Subcutaneous adipose tissue (tissue), 4 donors: ENCODE results near the gene NKAP. TPM values are rescaled to one million over a fixed set of nuclear protein-coding genes. Genes with fewer than 3 reads are reported as not detected.

Experiments
- total RNA-seq, 4 donors: library from RNA; depleted of rRNA; stranded (reverse); fragments of >200 nt; gene quantifications; one replicate each; pipeline ENCODE4 v1.1.0, GENCODE V29; 2016
- TF ChIP-seq, protein P1 (sequence below): fragments of 450-650 bp; IDR thresholded peaks from one replicate; pipeline ENCODE4 v1.5.1; 2016; ENCODE audit warnings: low read depth, mild to moderate bottlenecking, control low read depth, antibody characterized with exemption, moderate library complexity

Gene NKAP
- total RNA-seq, result 1 to 10 TPM; 5.1 to 7.2 (median 6.2) TPM

DNA sequence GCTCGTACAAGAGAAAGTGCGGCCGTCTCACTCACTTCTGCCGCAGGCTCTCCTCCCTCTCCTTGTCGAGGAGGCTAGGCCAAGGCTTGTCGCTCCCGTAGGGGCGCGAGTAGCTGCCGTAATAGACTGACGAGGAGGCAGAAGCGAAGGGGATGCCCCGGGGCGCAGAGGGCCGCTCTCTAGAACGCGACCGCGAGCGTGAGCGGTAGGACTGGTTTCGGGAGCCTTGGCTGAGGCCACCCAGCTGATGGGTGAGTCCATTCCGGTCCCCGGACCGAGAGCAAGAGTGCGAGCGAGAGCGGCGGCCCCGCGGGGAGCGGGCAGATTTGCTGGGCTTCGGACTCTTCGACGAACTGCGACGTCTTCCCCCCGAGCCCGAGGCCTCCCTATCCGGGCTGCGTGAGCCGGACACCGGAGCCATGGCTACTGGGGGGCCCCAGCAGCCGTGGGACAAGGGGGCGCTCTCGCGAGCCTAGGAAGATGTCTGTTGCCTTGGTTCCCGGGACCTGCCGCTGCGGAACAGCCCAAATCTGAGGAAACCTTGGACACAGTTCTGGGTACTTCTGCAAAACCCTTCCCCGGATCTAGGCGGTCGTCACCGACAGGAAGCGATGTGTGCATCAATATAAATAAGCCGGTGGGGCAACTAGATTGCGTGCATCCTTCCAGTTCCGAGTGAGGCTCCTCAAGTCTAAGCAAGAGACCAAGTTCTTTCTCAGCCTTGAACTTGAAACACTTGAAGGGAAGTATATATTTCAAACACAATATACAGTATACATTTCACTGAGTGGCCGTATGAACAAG lies at the start of gene NKAP:
NKAP (minus strand) TSS at position 567 of the 804 bp plus-strand sequence; CDS start at position 421, 146 bp downstream.
- TF ChIP-seq, protein P1, sequence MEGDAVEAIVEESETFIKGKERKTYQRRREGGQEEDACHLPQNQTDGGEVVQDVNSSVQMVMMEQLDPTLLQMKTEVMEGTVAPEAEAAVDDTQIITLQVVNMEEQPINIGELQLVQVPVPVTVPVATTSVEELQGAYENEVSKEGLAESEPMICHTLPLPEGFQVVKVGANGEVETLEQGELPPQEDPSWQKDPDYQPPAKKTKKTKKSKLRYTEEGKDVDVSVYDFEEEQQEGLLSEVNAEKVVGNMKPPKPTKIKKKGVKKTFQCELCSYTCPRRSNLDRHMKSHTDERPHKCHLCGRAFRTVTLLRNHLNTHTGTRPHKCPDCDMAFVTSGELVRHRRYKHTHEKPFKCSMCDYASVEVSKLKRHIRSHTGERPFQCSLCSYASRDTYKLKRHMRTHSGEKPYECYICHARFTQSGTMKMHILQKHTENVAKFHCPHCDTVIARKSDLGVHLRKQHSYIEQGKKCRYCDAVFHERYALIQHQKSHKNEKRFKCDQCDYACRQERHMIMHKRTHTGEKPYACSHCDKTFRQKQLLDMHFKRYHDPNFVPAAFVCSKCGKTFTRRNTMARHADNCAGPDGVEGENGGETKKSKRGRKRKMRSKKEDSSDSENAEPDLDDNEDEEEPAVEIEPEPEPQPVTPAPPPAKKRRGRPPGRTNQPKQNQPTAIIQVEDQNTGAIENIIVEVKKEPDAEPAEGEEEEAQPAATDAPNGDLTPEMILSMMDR, result no peak

DNA sequence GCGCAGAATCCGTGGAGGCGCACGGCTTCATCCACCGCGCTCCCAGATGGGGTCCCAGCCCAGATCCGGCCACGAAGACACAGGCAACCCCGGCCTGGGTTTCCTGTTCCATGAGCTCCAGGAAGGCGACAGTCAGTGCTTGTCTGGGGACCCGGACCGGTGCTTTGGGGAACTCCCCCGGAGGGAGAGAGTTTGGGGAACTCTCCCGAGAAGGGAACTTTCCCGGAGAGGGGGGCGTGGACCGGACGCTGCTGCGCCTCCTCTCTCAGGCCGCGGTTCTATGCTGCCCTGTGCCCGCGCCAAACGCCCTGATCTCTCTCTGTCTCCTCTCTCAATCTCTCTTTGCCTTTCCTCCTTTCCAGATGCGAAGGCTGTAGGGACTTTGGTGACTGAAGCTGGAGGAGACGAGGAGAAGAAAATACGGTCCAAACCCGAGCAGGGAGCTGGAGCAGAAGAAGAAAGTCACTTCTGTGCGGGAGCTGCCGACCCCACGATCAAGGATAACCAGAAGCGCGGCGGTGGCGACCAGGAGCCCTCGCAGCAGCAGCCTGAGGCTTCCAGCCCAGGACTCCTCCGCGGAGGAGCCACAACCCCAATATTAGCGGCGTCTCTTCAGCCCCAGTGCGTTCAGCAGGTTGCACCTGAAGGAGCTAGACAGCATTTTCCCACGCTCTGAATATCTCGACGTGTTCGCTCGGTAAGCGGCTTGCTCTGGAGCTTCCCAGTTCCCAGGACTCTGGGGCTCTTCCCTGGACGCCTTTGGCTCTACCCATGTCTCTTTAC lies 47.6 kb upstream of the NKAP start:
- TF ChIP-seq, protein P1, result no peak

DNA sequence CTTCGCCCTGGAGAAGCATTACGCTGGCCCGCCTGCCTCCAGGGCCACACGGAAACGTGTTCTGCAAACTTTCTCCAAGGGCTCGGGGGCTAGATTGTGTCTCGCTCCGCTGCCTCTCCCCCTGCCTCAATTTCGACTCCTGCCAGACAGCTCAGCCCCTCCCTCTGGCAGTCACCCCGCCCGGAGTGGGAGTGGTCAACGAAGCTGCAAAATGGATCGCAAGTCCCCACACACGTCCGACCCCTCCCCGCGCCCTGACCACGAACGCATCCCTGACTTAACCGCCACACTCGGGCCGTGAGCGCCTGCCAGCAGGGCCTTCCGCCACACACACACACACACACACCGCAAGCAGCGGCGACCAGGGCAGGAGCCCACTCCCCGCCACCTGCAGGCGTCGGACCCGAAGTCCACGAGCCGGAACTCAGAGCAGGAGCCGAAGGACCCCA lies 47.0 kb upstream of the NKAP start:
- TF ChIP-seq, protein P1, result no peak

DNA sequence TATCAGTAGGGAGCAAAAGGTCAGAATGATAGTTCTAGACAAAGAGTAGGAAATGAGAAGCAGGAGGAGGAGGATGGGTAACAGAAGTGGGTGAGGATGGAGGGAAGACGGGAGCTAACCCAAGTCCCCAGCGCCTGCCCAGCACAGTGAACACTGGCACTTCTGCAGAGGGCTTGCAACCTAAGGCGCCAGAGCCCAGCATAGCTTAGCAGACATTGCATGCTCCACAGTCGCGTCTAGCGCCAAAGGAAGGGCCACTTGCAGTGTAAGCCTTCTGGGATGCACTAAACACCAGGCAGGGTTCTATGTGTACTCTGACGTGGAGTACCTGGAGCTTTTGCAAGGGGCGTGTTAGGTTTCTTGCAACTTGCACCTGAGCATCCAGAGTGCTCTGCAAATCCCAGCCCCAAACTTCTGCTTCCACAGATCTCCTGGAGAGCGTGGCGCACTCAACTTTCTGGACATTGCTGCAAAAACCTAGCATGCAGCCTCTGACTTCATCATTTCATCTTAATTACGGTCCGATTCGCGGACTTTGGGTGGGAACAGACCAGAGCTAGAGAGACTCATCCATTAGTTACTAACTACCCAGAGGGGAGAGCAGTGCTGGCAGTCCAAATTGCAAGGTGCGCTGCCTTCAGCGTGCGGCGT lies 46.5 kb upstream of the NKAP start:
- TF ChIP-seq, protein P1, result no peak

DNA sequence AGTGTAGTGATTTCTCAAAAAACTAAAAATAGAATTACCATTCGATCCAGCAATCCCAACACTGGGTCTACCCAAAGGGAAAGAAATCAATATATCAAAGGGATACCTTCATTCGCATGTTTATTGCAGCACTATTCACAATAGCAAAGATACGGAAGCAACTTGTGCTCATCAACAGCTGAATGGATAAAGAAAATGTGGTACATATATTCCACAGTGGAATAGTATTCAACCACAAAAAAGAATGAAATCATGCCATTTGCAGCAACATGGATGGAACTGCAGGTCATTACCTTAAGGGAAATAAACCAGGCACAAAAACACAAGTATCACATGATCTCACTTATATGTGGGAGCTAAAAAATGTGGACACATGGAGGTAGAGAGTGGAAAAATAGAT lies 42.7 kb upstream of the NKAP start:
- TF ChIP-seq, protein P1, result no peak

DNA sequence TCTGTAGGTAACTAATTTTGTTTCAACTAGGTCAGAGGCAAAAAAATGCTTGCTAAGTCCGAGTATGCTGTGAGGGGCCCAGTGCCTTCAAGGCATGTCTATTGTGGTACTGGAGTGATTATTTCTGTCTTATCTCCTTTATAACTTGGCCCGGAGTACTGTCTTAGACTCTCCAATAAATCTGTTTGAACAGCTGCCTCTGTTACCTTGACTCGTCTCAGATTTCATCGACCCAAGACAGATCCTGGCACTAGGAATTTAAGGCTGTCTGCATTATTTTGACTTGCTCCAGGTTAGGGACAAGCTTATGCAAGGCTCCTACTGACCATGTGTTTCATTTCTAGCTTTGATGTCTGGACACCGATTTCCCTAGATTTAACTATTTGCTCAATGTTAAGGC lies 41.1 kb upstream of the NKAP start:
- TF ChIP-seq, protein P1, result no peak

DNA sequence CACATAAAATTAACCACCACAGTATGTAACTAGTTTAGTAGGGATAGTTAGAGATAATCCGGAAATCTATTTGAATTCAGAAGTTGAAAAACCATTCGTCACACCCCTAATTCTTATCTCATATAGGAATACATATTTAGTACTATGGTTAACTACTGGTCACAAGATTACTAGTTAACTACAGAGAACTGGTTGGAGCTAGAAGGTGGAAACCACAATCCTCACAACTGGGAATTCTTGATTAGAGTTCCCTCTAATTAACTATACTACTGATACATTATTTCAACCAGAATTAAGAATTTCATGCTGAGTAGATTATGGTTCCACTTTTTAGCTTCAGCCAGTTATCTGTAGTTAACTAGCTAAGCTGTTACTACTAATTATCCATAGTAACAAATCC lies 39.9 kb upstream of the NKAP start:
- TF ChIP-seq, protein P1, result no peak
